Superior temporal gyrus (tissue), 1 donor: ENCODE data around the gene CACNA1E.

ENCODE experiments used
- DNase-seq: peaks from one replicate; pipeline ENCODE4 v3.0.0-alpha.2; 2016; ENCODE audit errors: extremely low spot score

The CACNA1E gene

DNA sequence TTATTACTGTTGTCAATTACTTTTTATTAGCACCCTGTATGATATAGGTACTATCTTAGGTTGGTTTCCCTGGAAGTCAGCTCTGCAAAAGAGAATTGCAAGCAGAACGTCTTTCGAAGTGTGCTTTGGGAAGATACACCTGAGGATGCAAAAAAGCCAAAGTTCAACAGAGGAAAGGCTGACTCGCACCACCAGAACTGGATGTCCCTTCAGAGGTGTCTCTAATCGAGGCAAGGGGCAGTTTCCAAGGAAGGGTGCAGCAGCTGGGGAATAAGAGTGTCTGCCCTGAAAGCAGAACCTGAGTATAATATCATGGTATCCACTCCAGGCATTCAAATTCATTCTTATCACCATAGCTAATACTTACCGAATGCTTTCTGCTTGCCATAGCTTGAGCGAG lies 149.6 kb downstream of the CACNA1E start:
- no peak for DNase-seq

DNA sequence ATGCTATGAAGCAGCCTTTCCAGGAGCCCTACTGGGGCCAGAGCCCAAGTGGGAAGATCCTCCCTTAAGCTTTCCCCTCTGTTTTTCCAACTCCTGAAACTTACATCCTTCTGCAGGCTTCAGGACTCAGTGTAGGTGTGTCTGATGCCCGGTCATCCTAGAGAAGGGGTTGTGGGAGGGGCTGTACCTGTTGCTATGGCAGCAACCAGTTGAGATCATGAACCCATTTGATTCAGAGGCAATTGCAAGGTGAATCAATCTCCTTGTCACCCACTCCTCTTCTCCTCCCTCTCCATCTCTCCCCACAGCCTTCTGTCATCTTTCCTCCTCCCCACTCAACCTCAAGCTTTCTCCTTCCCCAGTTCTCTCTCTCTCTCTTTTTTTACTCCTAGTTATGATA lies 151.8 kb downstream of the CACNA1E start:
- no peak for DNase-seq

DNA sequence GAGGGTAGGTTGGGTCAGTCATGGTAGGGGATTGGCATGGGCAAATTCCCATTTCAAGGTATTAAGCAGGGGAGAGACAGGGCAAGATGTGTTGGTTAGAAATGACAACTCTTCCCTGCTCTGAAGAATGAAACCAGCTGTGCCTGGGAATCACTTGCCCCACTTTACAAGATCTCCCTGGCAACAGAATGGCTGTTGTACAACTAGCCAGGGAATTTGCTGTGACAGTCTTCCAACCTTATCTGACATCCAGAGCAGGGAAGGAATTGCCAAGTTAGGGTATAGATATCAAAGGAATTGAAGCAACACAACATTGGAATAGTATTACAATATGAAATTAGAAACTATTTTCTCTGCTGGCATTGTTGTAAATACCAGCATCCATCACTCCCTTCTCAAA lies 154.7 kb downstream of the CACNA1E start:
- DNase-seq = no peak

DNA sequence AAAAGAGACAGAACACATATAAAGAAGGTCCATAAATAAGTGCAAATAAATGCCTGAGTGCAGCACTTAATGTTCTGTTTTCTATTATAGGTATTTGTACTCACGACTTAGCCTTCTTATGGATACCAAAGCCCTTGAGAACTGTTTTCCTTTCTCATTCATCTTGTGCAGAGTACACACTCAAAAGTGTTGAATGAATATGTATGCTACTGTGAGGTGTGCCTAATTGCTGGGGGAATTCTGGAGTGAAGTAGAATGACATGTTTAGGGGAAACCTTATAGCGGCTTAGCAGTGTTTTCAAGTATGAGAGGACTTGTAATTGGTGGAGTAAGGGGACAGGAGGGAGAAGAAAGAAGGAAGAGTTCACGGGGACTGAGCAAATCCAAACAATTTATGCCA lies 157.6 kb downstream of the CACNA1E start:
- no peak for DNase-seq

DNA sequence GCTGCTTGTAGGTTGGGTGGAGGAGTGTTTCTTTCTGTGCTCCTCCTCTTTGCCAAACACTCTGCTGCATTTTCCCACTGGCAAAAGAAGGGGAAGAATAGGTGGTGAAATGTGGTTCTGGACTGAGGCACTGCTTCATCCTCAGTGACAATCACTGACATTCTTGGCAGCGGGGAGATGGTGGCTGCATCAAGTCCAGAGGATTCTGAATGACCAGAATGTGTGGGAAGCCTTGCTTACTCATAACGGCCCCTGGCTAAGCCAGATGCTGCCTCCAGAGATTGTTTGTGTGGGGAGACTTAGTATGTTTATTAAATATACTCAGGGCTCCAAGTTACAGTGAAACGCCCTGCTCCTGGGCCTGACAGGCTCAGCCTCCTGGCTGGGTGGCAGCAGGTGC lies 160.3 kb downstream of the CACNA1E start:
- DNase-seq = no peak

DNA sequence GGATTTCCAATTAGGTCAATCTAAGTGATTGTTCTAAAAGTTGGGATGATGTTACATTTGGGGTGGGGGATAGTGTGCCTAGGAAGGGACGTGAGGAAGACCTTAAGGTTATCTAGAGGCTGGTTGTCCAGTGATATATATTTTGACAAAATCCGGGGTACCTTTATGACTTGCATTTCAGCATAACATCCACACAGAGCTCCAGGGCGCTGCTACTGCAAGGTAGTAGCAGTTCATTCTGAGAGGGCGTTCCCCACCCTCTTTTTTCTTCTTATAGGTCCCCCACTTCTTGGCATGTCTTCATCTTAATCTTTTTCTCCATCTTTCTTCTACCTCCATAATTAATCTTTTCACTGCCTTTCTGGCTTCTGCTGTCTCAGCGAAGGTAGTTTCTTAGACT lies 161.9 kb downstream of the CACNA1E start:
- no peak for DNase-seq

DNA sequence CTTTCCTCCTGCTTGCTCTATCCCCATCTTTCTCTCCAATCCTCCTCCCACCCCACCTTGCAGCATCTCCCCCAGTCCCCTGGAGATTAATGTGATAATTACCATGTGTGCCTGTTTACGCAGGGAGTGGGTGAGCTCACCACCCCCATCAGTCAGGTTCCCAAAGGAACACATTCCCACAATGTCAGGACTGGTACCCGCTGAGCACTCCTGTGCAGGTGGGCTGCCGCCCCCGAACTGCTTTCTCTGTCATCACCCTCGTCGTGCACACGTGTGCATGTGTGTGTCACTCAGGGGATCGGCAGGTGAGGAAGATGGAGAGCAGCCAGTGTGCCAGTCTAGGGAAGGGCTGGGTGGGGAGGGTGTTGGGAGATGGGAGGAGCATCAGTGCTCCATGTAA lies 163.4 kb downstream of the CACNA1E start:
- no peak for DNase-seq

DNA sequence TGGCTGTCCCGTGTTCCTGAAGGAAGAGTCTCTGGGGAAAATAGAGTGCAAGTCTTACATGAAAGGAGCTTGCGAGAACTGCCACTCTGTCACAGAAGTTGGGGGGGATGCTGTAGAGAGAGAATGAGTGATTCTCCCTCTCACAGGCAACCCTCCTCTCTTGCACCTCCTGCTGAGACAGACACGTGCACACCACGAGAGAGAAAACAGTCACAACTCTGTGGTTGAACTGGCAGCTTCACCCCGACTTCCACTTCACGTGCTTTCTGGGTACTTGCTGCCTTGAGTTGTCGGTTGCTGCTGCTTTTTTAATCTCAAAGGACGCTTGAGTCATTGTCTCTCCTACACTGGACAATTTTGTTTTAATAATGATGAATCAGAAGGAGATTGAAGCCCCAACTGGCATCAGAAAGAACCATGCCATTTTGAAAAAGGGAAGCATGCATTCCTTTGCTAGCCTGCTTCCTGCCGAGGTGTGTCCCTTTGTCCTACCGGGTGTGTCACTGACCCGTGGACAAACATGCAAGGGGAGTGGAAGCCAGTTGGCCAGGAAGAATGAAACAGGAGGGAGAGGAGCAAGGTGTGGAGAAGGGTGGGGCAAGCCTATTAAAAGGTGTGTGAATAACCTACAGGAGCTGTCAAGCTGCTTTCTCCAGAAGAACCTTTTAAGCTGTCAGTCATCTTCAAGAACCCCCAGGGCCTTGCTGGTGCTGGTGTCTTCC lies 164.2 kb downstream of the CACNA1E start:
- DNase-seq = no peak

DNA sequence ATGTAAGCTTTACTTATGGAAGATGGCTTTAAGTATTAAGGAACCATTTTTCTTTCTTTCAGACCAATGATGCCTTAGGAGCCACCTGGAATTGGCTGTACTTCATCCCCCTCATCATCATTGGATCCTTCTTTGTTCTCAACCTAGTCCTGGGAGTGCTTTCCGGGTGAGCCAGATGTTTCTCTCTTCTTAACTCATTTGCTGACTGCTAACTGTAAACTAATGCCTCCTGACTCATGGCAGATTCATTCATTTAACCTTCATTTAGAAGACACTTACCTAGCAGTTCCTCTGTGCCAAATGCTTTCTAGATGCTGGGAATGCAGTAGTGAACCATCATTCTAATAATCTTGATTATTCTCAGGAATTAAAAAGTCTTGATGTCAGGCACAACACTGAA lies 168.0 kb downstream of the CACNA1E start:
- DNase-seq = no peak

DNA sequence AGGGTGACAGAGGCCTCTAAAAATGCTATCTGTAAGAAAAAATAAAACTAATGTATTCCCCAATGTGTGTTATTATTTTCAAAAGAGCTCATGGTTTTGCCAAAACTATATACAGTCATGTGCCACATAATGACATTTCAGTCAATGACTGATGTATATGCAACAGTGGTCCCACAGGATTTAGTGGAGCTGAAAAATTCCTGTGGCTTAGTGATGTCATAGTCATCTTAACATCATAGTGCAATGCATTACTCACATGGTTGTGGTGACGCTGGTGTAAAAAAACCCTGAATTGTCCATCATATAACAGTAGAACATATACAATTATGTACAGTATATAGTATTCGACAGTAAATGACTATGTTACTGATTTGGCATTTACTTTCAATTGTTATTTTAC lies 172.4 kb downstream of the CACNA1E start:
- no peak for DNase-seq

DNA sequence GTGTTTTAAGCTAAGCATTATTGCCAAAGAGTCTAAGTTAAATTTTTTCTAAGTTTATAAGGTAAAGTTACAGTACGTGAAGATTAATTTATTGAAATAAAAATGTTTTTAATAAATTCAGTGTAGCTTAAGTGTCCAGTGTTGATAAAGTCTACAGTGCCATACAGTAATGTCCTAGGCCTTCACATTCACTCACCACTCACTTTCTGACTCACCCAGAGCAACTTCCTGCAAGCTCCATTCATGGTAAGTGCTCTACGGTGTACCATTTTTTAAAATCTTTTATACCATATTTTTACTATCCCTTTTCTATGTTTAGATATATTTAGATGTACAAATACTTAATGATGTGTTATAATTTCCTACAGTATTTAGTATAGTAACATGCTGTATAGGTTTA lies 173.2 kb downstream of the CACNA1E start:
- no peak for DNase-seq

DNA sequence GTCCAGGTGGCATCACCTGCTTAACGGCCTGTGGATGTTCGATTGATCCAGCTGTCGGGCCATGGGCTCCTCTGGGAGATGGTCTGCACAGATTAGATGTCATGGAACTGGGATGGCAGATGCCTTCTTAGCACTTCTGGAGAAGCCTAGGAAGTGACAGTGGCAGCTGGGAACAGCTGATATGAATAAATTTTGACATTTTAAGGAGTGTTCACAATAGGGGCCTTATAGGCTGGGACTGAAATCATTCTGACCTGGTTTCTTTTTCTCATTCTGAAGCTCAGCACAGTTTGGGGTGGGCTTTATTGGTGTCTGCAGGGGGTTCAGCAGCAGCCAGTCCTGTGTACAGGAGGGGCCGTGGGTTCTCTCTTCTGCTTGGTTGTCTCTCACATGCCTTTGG lies 175.3 kb downstream of the CACNA1E start:
- DNase-seq = no peak

DNA sequence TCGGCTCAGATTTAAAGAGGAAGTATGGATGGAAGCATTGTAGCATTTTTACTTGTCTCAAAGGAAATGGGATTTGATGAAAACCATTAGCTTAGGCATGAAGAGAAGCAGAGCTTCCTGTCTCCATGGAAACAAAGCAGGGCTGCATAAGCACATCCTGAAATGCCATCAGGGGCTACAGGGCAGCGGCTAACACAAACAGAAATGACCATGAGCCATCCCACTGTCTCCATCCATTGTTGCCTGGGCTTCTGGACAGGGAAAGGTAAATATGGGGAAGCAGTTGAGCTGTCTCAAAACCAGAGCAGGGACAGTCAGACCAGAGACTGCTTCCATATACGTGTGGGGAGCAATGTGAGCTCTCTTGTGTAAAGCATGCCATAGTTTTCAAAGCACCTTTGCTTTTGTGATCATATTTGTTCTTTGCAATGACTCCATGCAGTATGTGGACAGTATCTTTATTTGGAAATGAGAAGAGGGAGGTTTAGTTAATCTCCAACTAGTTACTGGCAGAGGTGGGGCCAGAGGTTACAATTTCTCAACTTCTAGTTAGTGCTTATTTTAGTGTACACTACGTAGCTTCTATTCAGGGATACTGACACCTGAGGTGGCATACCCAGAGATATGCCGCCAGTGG lies 176.1 kb downstream of the CACNA1E start:
- no peak for DNase-seq

DNA sequence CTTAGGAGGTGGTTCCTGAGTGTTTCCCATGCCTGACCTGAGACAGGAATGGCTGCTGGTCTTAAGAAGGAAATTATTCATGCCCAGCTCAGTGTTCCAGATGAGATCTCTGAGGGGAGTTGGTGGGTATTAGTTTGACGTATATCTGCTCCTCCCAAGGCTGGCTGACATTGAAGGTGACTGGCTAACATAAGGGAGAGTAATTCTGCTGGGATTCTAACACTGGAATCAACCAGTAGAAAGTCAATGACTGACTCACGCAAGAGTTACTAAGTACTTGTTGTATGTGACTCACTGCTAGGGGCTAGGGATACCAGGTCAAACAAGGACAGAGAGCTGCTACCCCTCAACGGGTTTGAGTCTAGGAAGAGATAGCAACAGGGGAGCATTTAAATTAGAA lies 177.3 kb downstream of the CACNA1E start:
- no peak for DNase-seq

DNA sequence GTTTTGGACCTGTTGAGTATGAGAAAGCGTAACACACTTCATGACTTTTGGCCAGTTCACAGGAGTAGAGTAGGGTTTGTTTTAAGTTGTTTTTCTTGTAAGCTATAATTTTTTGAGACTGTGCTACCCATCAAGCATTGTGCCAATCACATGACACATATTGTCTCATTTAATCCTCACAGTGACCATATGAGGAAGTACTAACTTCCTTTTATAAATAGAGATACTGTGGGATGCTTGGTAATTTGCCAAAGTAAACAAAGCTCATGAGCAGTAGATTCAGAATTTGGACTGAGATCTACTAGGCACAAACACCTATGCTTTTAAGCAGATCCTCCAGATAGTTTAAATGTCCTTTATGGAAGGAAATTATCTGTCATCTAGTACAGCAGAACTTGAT lies 178.3 kb downstream of the CACNA1E start:
- no peak for DNase-seq

DNA sequence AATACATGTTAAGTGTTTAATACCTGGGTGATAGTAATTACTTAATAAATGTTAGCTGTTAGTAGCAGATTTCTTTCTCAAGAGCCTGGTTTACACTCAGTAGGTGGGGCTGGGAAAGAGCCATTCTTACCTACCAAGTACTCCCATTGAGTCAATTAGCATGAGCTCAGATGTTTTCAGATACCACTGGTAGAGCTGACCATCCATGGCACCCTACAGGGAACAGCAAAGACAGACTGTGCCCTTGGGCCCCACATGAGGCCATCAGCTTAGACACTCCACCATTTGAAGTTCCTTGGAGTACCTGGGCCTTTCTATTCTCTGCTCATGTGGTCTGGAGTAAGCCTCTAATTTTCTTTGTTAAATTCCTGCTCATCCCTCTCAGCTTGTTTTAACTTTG lies 179.3 kb downstream of the CACNA1E start:
- no peak for DNase-seq

DNA sequence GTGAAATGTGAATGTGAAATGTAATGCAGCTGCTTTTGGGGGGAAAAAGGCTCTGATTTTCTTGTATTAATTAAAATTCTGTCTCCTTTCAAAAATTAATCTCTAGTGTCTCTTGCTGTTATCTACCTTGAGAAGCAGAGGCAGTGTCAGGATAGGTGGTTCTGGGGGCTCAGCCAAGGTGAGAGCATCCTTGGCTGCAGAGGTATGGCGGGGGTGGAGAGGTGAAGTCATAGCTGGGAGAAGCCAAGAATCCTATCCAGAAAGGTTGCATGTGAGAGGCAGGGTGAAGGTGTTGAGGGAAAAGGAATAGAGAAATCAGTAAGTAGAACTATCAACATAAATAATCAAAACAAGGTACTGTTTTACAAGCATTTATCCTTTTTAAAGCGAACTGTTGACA lies 181.2 kb downstream of the CACNA1E start:
- DNase-seq = no peak

DNA sequence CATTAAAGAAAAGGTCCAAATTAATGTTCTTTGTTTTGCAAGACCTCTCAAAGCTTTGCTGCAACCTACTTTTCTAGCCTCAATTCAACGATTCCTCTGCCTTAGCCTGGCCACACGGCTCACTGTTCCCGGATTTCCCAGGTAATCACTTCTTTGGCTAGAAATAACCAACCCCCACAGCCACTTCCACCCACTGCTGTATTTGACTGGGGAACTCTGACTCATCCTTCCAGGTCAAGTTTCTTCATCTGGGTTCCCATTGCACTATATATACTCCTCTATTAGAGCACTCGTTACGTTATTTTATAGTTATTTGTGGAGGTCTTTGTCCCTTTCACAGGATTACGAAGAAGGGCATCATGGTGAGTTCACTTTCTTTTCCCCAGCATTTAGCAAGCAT lies 185.9 kb downstream of the CACNA1E start:
- no peak for DNase-seq

DNA sequence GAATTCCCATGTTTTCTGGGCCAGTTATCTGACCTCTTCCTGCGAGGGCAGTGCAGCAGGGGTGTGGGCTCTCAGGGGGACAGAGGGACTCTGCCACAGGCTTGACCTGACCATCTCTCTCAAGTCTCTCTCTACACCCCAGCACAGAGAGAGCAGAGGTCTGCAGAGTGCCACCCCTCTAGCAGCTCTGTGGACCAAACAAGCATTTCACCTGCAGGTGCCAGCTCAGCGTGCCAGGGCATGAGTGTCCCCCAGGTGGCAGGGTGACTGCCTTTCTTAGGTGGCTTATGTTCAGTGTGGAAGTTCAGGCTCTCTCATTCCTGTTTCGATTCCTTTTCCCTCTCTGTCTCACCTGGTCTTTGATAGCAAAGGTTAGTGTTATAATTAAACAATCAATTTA lies 191.3 kb downstream of the CACNA1E start:
- no peak for DNase-seq

DNA sequence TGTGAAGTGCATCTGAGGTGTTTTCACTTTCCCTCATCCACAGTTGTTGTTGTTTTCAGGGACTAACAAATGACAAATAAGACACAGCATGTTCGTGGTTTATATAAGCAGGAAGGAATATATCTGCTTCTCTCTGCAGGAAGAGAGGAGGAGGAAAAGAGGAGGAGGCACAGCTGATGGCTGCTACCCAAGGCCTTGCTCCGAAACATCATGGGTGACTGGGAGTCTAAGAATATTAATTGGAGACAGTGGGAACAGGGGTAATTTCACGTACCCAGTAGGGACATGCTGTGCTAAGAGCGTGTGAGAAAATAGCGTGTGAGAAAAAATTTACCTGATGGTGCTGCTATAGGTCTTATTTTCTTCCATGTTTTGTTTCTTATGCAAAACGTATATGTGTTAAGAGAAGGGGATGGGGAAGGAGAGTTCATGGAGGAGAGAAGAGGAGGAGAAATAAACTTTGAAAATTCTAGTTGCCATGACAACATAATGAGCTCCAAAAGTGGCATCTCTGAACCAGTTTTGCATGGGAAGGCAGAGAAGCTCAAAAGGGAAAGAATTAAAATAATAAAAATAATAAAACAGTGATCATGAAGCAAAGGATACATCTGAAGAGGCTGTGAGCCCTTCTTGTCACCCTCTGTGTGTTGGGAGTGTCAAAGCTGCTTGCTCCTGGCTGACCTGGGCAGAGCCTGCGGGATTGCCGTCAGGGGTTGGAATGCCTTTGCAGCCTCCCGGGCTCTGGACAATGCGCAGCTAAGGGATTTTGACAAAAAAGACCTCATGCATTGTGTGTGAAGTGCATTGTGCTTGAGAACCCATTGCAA lies 192.0 kb downstream of the CACNA1E start:
- DNase-seq = peak; percentile 57

DNA sequence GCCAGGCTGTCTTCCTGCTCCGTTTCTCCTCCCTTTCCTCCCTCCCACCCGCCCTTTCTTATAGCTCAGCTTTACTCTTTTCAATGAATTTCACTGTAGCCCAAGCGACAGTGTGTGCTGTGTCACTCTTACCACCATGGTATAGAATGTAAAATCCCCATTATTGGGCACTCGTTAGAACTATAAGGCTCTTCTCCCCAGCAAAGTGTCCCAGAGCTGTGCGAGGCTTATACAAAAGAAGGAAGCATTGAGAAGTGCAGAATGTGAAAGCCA lies 192.5 kb downstream of the CACNA1E start:
- no peak for DNase-seq

DNA sequence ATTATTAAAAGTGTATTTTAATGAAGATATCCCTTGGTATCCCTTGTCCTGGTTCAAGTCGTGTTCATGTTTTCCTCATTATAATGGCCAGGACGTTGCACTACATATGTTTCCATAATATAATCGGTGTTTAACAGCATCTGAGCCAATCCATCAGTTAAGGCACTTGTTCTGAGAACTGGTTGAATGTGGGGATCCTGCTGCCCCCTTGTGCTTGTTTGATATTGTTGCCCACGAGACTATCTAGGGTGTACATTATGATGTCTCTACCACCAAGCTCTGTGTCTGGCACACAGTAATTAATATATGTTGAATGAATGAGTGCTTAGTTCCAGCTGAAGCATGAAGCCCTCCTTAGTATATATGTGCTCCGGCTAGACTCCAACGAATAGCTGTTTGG lies 193.0 kb downstream of the CACNA1E start:
- DNase-seq = peak; percentile 79

DNA sequence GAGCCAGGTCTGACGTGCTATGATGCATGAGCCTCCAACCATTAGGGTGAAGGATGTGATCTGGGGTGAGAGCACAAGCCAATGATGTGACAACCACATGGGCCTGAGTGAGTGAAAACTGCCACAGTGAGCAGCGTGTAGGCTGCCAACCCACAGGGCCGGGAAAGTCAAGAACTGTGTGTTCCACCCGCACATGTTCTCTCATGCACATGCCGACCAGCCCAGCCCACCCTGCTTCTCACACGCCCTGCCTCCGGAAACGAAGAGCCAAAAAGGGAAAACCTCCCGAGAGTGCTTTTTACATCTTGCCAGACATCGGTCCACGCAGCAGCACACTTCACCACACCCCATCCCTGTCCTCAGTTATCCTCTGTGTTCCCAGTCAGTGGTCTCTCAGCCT lies 197.0 kb downstream of the CACNA1E start:
- no peak for DNase-seq
